GM12878 (cell line): ENCODE measurements around the gene MAGEA9. TPM values are rescaled to one million over a fixed set of nuclear protein-coding genes. Genes with fewer than 3 reads are reported as not detected.

Experiments used
- ATAC-seq: fragments of 200-7000 bp; cut with Tn5 transposase; 3 replicates; pipeline ENCODE4 v1.9.1; 2020; ENCODE audit warnings: mild to moderate bottlenecking, moderate library complexity
- BruUV-seq: library from RNA; stranded (reverse); fragments of 400-500 nt; replicated peaks from 2 replicates; lab custom pipeline; 2021; lab: Mats Ljungman, UMichigan
- CTCF ChIA-PET: fragments of 300-600 bp; sonication (Branson Sonifier 250); formaldehyde crosslinking; extraction: SDS; loops from one replicate; lab custom pipeline; 2021; ENCODE audit warnings: inconsistent platforms; lab: Yijun Ruan, JAX
- POLR2A ChIA-PET: fragments of 350-600 bp; formaldehyde crosslinking; extraction: SDS; loops from one replicate; lab custom pipeline; 2021; ENCODE audit warnings: inconsistent platforms; lab: Charles Lee
- RAD21 ChIA-PET: fragments of 300-600 bp; sonication (Branson Sonifier 250); formaldehyde crosslinking; loops from one replicate; lab custom pipeline; 2023; ENCODE audit warnings: antibody characterized with exemption; ENCODE audit not compliant: unreplicated experiment; lab: Charles Lee
- SMC1A ChIA-PET: fragments of 300-600 bp; sonication (Branson Sonifier 250); formaldehyde crosslinking; loops from one replicate; lab custom pipeline; 2023; ENCODE audit not compliant: unreplicated experiment, uncharacterized antibody; lab: Charles Lee
- DNase-seq: peaks from one replicate; pipeline ENCODE4 v3.0.0-alpha.2; 2011; ENCODE audit warnings: low read depth, low spot score
- FAIRE-seq: peaks from 3 replicates; lab custom pipeline; 2011; peaks lifted over from hg19 to GRCh38; lab: Jason Lieb, UNC
- H2AFZ ChIP-seq: 2 replicates; pipeline ENCODE4 v1.6.0; 2011; ENCODE audit warnings: low read depth, low read length, control low read depth; ENCODE audit not compliant: control insufficient read depth
- H3K27ac ChIP-seq: 2 replicates; pipeline ENCODE4 v1.5.1; 2011; ENCODE audit warnings: control low read depth; ENCODE audit not compliant: control insufficient read depth, insufficient read depth
- H3K27me3 ChIP-seq, 2 experiments: replicated peaks in 1 of 2; 2 replicates each; pipeline versions ENCODE4 v1.6.0 to v1.6.1; 2011; ENCODE audit warnings: low read length in 1 of 2; ENCODE audit not compliant: control insufficient read depth in 2 of 2, insufficient read depth in 2 of 2
- H3K36me3 ChIP-seq, 2 experiments: 2 replicates each; pipeline ENCODE4 v1.5.1; 2011; ENCODE audit warnings: low read length in 1 of 2; ENCODE audit not compliant: control insufficient read depth in 2 of 2, insufficient read depth in 2 of 2
- H3K4me1 ChIP-seq: 2 replicates; pipeline ENCODE4 v1.6.1; 2011; ENCODE audit warnings: mild to moderate bottlenecking, low read length, moderate library complexity, mixed read lengths; ENCODE audit not compliant: control insufficient read depth, insufficient read depth
- H3K4me2 ChIP-seq: 2 replicates; pipeline ENCODE4 v1.6.0; 2011; ENCODE audit warnings: control low read depth; ENCODE audit not compliant: control insufficient read depth, insufficient read depth
- H3K4me3 ChIP-seq: fragments of 200-600 bp; sonication (generic); 2 replicates; pipeline ENCODE4 v1.5.1; 2016
- H3K79me2 ChIP-seq: 2 replicates; pipeline ENCODE4 v1.6.0; 2011; ENCODE audit warnings: low read length; ENCODE audit not compliant: control insufficient read depth, insufficient read depth
- H3K9ac ChIP-seq: 2 replicates; pipeline ENCODE4 v1.8.0; 2011; ENCODE audit warnings: low read length, control low read depth, mixed read lengths; ENCODE audit not compliant: control insufficient read depth, insufficient read depth
- H3K9me3 ChIP-seq: replicated peaks from 3 replicates; pipeline ENCODE4 v1.5.1; 2011; ENCODE audit warnings: mild to moderate bottlenecking, low read length; ENCODE audit not compliant: control insufficient read depth, insufficient read depth
- H4K20me1 ChIP-seq: 2 replicates; pipeline ENCODE4 v1.6.0; 2011; ENCODE audit not compliant: control insufficient read depth, insufficient read depth
- ASH2L ChIP-seq: fragments of 300-600, 200-600 bp; sonication (generic); IDR thresholded peaks from 2 replicates; pipeline ENCODE4 v1.6.1; 2017; ENCODE audit warnings: low read depth, mild to moderate bottlenecking, borderline replicate concordance
- ATF2 ChIP-seq: IDR thresholded peaks from 2 replicates; pipeline ENCODE4 v1.6.1; 2012; ENCODE audit warnings: low read length, inconsistent platforms
- CHD4 ChIP-seq: fragments of 200-600 bp; sonication (generic); IDR thresholded peaks from 2 replicates; pipeline ENCODE4 v1.6.1; 2016; ENCODE audit warnings: mild to moderate bottlenecking
- E2F8 ChIP-seq: fragments of 450-650 bp; IDR thresholded peaks from 2 replicates; pipeline ENCODE4 v1.6.1; 2018; ENCODE audit warnings: mild to moderate bottlenecking, low read depth, moderate library complexity; ENCODE audit not compliant: partially characterized antibody
- ELK1 ChIP-seq: IDR thresholded peaks from 2 replicates; pipeline ENCODE4 v1.6.1; 2012; ENCODE audit warnings: low read depth, low read length, improper control_type of control experiment
- ETV6 ChIP-seq, 2 experiments: fragments of 450-650 bp in 1 of 2; IDR thresholded peaks in 1 of 2; conservative IDR thresholded peaks in 1 of 2; 2 replicates each; pipeline ENCODE4 v1.6.1; 2014; ENCODE audit warnings: antibody characterized with exemption in 1 of 2, borderline replicate concordance in 1 of 2, low read depth in 1 of 2, mild to moderate bottlenecking in 1 of 2, moderate library complexity in 1 of 2
- NFIC ChIP-seq: IDR thresholded peaks from 2 replicates; pipeline ENCODE4 v1.6.1; 2012; ENCODE audit warnings: low read depth, mild to moderate bottlenecking, inconsistent platforms, low read length, moderate library complexity
- NFXL1 ChIP-seq: fragments of 450-650 bp; IDR thresholded peaks from 2 replicates; pipeline ENCODE4 v1.6.1; 2017; ENCODE audit warnings: antibody characterized with exemption, mild to moderate bottlenecking, borderline replicate concordance
- NR2C2 ChIP-seq: IDR thresholded peaks from 2 replicates; pipeline ENCODE4 v1.6.1; 2011; ENCODE audit warnings: borderline replicate concordance, low read depth; ENCODE audit not compliant: control insufficient read depth, insufficient read length
- PML ChIP-seq: IDR thresholded peaks from 2 replicates; pipeline ENCODE4 v1.6.1; 2012; ENCODE audit warnings: low read length, inconsistent platforms
- POLR2AphosphoS2 ChIP-seq: IDR thresholded peaks from 2 replicates; pipeline ENCODE4 v1.6.1; 2011; ENCODE audit warnings: low read depth, mild to moderate bottlenecking, low read length, improper control_type of control experiment, moderate library complexity
- POU2F2 ChIP-seq: IDR thresholded peaks from 3 replicates; pipeline ENCODE4 v1.6.1; 2011; ENCODE audit warnings: low read depth, mild to moderate bottlenecking, low read length, borderline replicate concordance
- SIX5 ChIP-seq: IDR thresholded peaks from 2 replicates; pipeline ENCODE4 v1.6.1; 2011; ENCODE audit warnings: mild to moderate bottlenecking, low read depth, low read length, moderate library complexity; ENCODE audit not compliant: severe bottlenecking
- SMC3 ChIP-seq: IDR thresholded peaks from 2 replicates; pipeline ENCODE4 v1.6.1; 2011; ENCODE audit warnings: low read length, improper control_type of control experiment, borderline replicate concordance
- SREBF2 ChIP-seq: IDR thresholded peaks from 2 replicates; pipeline ENCODE4 v1.6.1; 2012; ENCODE audit warnings: mild to moderate bottlenecking, low read length
- SRF ChIP-seq, 2 experiments: IDR thresholded peaks; 2 replicates each; pipeline ENCODE4 v1.6.1; 2011; ENCODE audit warnings: low read depth in 2 of 2, low read length in 2 of 2, mild to moderate bottlenecking in 1 of 2, moderate library complexity in 1 of 2
- TCF3 ChIP-seq: IDR thresholded peaks from 2 replicates; pipeline ENCODE4 v1.6.1; 2012; ENCODE audit warnings: low read depth, mild to moderate bottlenecking, low read length, borderline replicate concordance; ENCODE audit not compliant: insufficient read depth
- WGBS: methylation state at CpG from one replicate; pipeline ENCODE4 v1.1.6; 2016; ENCODE audit warnings: low lambda C conversion rate; ENCODE audit not compliant: insufficient replicate concordance, insufficient coverage; ENCODE audit errors: missing lambda C conversion rate; 5-methylcytosine and 5-hydroxymethylcytosine counted together
- in situ Hi-C: fragments of 300-500 bp; cut with MboI; formaldehyde crosslinking; loops from 9 replicates; pipeline ENCODE4 v1.14.3; 2018; ENCODE audit warnings: mixed read lengths
- intact Hi-C: fragments of 100-400 bp; cut with micrococcal nuclease; formaldehyde crosslinking; loops from one replicate; pipeline ENCODE4 v1.14.2; 2022; ENCODE audit not compliant: unreplicated experiment
- polyA plus RNA-seq, 11 experiments: library from polyadenylated mRNA; depleted of rRNA in 4 of 11; unstranded in 6 of 11; stranded (reverse) in 5 of 11; fragments of >200 nt; fragmentation: Nextera tagmentation in 4 of 11; fragmentation: Illumina TruSeq in 1 of 11; extraction: Ambion mirVana in 4 of 11; extraction: Trizol in 1 of 11; gene quantifications; 1 replicate in 1 of 11; 2 replicates in 10 of 11; pipeline versions ENCODE4 v1.2.1 to v1.2.3, GENCODE V29; 2011 to 2016; ENCODE audit warnings: inconsistent platforms in 2 of 11, missing spikeins in 2 of 11, low read depth in 1 of 11
- total RNA-seq, 4 experiments: library from RNA; depleted of rRNA in 3 of 4; stranded (reverse); fragments of >200 nt in 3 of 4; fragmentation: Illumina TruSeq in 1 of 4; extraction: Trizol in 1 of 4; gene quantifications; 2 replicates each; pipeline versions ENCODE4 v1.2.1 to v1.2.3, GENCODE V29; 2013 to 2021

Gene MAGEA9
- total and polyA plus RNA-seq, 10 of the 15 experiments (the other 5 are each of a cell fraction or from before 2014, with no cell fraction given) = not detected

GRCh38 chrX:149799938-149800337 is 18.2 kb downstream of the MAGEA9 start:
- in situ Hi-C loops = no loop called here

More at GRCh38 chrX:149799938-149800337, 18.2 kb downstream of the MAGEA9 start:
- DNase-seq = no peak
- RAD21 ChIA-PET = interaction anchor here (2.5 to 3.9 kb wide), 2 partner anchors 30 to 116 kb away, joined by 9 to 10 read pairs; no protein-coding TSS in a partner anchor
- intact Hi-C loops = no loop called here
- CTCF ChIA-PET = interaction anchor here (1.0 to 1.1 kb wide), 2 partner anchors 10 to 27 kb away, joined by 3 read pairs; no protein-coding TSS in a partner anchor
- H3K4me2 ChIP-seq = no peak overlapping the region
- no TSS peak for BruUV-seq
- no peak overlapping the region for H2AFZ ChIP-seq
- H3K36me3 ChIP-seq = no peaks in the 10 kb centered on the region
- SMC1A ChIA-PET = interaction anchor here (1.3 kb wide), 1 partner anchor 28 kb away, joined by 5 read pairs; no protein-coding TSS in a partner anchor
- POLR2A ChIA-PET = interaction anchor here (0.9 to 1.0 kb wide), 2 partner anchors 18 to 27 kb away, joined by 3 read pairs; no protein-coding TSS in a partner anchor
- ATAC-seq = no peak
- no peak for TF ChIP-seq ATF2
- TF ChIP-seq NFXL1 = no peak
- no peak for TF ChIP-seq TCF3
- no peak for TF ChIP-seq POLR2AphosphoS2
- TF ChIP-seq SMC3 = no peak
- no peak for TF ChIP-seq SIX5
- no peak for TF ChIP-seq SREBF2
- no peak for TF ChIP-seq SRF (IDR thresholded peaks at IDR 0.05; ENCODE audit: low read depth in 2 of 2, low read length in 2 of 2)
- no peak for TF ChIP-seq NR2C2
- TF ChIP-seq POU2F2 = no peak
- no peak for TF ChIP-seq ETV6 (conservative IDR thresholded peaks at IDR 0.05 in 1 of 2, IDR thresholded peaks at IDR 0.05 in 1 of 2; ENCODE audit: borderline replicate concordance in 1 of 2, low read depth in 1 of 2)
- no peak for TF ChIP-seq PML
- TF ChIP-seq NFIC = no peak
- TF ChIP-seq ELK1 = no peak
- TF ChIP-seq ASH2L = no peak
- no peak for TF ChIP-seq E2F8
- no peak for TF ChIP-seq CHD4
- TF ChIP-seq, all 136 proteins: peak for 0
- FAIRE-seq = no peak
- Histone ChIP-seq H3K4me1 (peaks cover 3% of the 10 kb centered on the region; the same call in 1 of the 2 replicates), H3K27ac (peak overlapping the region; percentile 35; the same call in 1 of the 2 replicates), H3K27me3 (no peaks in the 10 kb centered on the region), H3K4me3 (no peak overlapping the region), H4K20me1 (no peaks in the 10 kb centered on the region), H3K9me3 (no peaks in the 10 kb centered on the region), H3K9ac (no peak overlapping the region), H3K79me2 (no peaks in the 10 kb centered on the region)
- 4% methylated on average over 3 of the region's 3 CpGs for WGBS
